ENCODE data around the gene PIM3.
A peak's percentile ranks its signal among the peaks of the same experiment; 100 is the strongest.
"Not testable (repeated sequence)": the region's sequence is repeated elsewhere in the genome, so short reads cannot be mapped to it uniquely, and the experiment has no call there.

Gene PIM3

GRCh38 chr22:49968831-49969661, 8.5 kb downstream of the PIM3 start:
- no peak for DNase-seq

GRCh38 chr22:49969751-49970527, 9.4 kb downstream of the PIM3 start:
- DNase-seq, result no peak

- DNase-seq, result peak; percentile 95
These were observed 10.1 kb downstream of the PIM3 start for GRCh38 chr22:49970528-49971231.

GRCh38 chr22:49971232-49972162, 10.9 kb downstream of the PIM3 start:
- DNase-seq, result peak; percentile 70

- DNase-seq, result no peak
These were observed 11.8 kb downstream of the PIM3 start for GRCh38 chr22:49972163-49973017.

- DNase-seq, result no peak
These were observed 12.7 kb downstream of the PIM3 start for GRCh38 chr22:49973018-49973961.

GRCh38 chr22:49975543-49976389, 15.2 kb downstream of the PIM3 start:
- no peak for DNase-seq

GRCh38 chr22:49976439-49977175, 16.0 kb downstream of the PIM3 start:
- no peak for DNase-seq

GRCh38 chr22:49977578-49977977, 17.0 kb downstream of the PIM3 start:
- DNase-seq, result no peak

- peak; percentile 54 for DNase-seq
These were observed 19.2 kb downstream of the PIM3 start for GRCh38 chr22:49979587-49980264.

GRCh38 chr22:49981799-49982198, 21.2 kb downstream of the PIM3 start:
- DNase-seq, result not testable (repeated sequence)

GRCh38 chr22:49983148-49984042, 22.8 kb downstream of the PIM3 start:
- no peak for DNase-seq

GRCh38 chr22:49986325-49986724, 25.8 kb downstream of the PIM3 start:
- no peak for DNase-seq

- not testable (repeated sequence) for DNase-seq
These were observed 29.3 kb downstream of the PIM3 start for GRCh38 chr22:49989826-49990225.

- no peak for DNase-seq
These were observed 30.6 kb downstream of the PIM3 start for GRCh38 chr22:49991167-49991566.

GRCh38 chr22:49991907-49992533, 31.4 kb downstream of the PIM3 start:
- no peak for DNase-seq

Measured in HCEC 1CT (cell line).